ENCODE measurements around the gene ZNF778.

DNA sequence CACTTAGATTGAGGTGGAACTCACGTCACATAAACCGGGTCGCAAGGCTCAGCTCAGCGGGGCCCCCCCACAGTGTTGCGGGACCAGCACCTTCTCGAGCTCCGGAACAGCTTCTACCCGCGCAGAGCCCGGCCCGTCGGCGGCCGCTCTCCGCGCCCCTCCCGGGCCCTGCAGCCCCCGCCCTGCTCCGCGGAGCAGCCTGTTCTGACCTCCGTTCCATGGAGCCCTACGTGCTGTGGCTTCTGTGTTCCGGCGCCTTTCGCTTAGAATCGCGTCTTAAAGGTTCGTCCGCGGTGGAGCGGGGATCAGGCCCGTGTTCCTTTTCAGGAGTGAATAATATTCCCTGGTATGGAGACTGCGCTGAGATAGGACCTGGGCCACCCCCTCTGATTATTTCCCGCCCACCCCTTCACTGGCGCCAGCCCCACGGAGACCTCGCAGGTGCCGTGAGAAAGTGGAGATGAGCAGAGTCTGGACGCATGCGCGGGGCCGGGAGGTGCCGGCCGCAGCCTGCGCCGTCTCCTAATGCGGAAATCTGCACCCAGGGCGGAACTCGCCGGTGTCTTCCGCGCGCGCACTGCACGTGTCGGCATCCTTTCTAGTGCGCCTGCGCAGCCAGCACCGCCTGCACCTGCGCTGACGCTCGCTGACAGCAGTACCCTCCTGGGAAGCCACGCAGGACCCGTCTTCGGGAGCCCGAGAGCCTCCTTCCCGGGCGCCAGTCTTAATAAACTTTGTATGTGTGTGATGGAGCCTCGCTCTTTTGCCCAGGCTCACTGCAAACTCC is 30.9 kb downstream of the ZNF778 start:
- TF ChIP-seq CTCF (IDR thresholded peaks at IDR 0.05; ENCODE audit: insufficient read depth, low read length, poor library complexity, severe bottlenecking) (no peak), EZH2phosphoT487 (conservative IDR thresholded peaks at IDR 0.05; ENCODE audit: low read length) (no peak)
